HG02852 (cell line): Measurements from ENCODE around the gene RFWD3.

ENCODE experiments used
- ATAC-seq: cut with Tn5 transposase; IDR thresholded peaks from one replicate; pipeline ENCODE4 v1.9.1; 2021; ENCODE audit warnings: mild to moderate bottlenecking, moderate library complexity; ENCODE audit not compliant: unreplicated experiment

Gene RFWD3

DNA sequence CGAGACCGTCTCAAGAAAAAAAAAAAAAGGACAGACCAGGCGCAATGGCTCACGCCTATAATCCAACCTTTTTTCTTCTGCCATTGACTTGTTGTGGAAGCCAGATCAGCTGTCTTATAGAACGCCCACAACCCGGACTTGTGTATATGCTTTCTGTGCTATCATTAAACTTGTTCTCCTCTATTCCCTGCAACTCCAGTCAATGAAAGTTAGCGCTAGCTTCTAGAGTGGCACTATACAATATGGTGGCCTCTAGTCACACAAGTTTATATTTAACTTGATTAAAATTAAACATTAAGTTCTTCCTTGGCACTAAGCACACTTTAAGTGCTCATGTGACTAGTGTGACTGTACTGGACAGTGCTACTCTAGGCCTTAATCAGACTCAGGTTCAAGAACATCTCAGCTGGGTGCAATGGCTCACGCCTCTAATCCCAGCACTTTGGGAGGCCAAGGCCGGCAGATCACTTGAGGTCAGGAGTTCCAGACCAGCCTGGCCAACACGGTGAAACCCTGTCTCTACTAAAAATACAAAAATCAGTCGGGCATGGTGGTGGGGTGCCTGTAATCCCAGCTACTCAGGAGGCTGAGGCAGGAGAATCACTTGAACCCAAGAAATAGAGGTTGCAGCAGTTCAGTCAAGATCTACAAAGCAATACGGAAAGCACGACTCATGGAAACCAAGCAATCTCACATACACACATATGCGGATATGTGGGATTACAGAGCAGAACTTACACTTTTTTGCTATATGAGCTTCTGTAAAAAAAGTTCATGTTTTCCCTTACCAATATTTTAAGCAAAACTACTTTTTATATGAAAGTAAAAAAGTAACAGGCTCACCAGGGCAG, 41.0 kb downstream of the RFWD3 start:
- no peak for ATAC-seq

GRCh38 chr16:74623839-74624235, 42.8 kb downstream of the RFWD3 start:
- no peak for ATAC-seq

GRCh38 chr16:74623214-74623838, 43.4 kb downstream of the RFWD3 start:
- no peak for ATAC-seq

DNA sequence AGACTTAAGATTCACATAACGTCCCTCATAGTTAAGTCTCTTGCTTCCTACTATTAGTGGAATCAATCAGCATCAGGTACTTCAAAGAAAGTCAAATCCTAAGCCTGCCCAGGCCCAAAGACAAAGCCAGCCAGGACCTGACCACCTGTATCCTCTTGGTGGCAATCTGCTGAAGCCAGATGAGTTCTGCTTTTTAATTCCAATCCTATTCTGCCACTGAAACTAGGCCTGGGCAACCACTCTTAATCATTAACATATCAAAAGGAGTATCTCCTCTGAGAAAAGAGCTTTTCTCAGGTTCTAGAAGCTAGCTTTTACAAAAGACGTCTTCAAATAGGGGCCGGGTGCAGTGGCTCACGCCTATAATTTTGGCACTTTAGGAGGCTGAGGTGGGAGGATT, 44.7 kb downstream of the RFWD3 start:
- ATAC-seq, result no peak

DNA sequence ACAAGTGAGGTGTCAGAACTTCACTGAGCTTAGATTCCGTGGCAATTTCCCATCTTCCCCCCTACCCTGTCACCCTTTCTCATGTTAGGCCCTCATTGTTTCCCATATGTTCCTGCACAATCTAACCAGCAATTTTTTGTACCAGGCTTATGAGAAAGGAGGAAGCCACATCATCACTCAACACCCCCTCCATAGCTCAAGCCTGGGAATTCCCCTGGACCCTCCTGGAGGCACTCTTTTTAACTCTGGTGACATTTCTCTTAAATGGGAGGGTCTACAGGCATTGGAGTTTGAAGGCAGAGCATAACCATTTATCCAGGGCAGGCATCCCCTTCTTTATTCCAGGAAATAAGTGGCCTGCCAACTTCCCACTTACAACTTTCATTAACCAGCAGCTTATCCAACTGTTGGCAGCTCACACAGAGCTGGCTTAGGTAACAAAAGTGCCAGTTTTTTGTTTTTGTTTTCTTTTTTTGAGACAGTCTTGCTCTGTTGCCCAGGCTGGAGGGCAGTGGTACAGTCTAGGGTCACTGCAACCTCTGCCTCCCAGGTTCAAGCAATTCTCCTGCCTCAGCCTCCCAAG, 49.4 kb downstream of the RFWD3 start:
- no peak for ATAC-seq

- no peak for ATAC-seq
Observed at GRCh38 chr16:74611721-74612120, 55.0 kb downstream of the RFWD3 start.

- no peak for ATAC-seq
Observed at GRCh38 chr16:74608944-74609343, 57.7 kb downstream of the RFWD3 start.

GRCh38 chr16:74608381-74608780, 58.3 kb downstream of the RFWD3 start:
- ATAC-seq, result no peak

- ATAC-seq, result no peak
Observed at GRCh38 chr16:74607962-74608356, 58.7 kb downstream of the RFWD3 start.

- ATAC-seq, result peak; percentile 29
Observed at GRCh38 chr16:74607310-74607961, 59.2 kb downstream of the RFWD3 start.

- ATAC-seq, result peak; percentile 93
Observed at GRCh38 chr16:74606521-74607309, 60.0 kb downstream of the RFWD3 start, which contains the start of gene GLG1. GLG1 (minus strand) TSS chr16:74607114; CDS start chr16:74607094, 20 bp downstream.

DNA sequence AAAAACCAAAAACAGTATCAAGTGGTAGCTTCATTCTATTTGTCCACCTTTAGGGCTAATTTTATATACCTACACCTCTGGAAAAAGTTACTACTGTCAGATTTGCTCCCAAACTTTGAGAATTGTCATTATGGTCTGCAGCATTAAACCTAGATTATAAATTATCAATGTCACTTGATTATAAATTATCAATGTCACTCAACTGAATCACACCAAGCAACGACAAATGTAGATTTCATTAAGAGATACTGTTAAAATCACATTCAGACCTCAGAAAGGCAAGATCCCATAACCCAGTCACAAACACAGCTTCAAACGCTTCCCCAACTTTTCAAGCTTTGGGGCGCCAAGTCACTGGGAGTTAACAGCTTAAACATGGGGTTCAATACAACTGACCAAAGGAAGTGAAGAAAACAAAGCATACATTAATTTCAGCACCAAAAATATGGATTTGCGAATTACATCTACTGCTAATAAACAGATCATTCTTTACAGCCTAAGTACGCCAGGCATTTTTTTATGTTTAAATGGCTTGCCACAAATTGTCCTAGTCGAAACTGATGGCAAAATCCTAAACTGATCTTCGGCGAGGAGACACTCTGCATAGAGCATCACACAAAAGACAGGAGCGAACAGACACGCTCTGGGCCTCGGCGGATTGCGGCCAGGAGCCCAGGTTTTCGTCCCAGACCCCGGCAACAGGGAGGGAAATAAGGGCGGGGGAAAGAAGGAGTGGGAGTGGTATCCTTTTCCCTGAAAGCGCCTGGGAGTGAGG, 60.7 kb downstream of the RFWD3 start:
- ATAC-seq, result no peak

DNA sequence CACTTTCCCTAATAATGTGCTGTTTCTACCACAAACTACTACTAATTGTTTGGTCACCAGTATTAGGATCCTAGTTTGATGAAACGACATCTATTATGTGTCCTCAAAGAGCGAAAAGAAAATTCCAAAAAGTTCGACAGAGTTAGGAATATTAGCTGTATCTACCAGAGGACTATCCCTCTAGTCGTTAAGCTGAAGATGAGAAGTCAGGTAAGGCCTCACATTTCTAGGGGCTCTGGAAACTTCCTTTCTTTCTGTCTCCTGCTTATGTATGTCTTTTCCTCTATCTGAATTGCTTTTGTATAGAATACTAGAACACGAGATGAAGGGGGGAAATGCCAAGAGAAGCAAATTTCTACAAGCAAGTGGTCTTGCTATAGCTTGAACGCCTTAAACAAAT, 61.3 kb downstream of the RFWD3 start:
- no peak for ATAC-seq

- no peak for ATAC-seq
Observed at GRCh38 chr16:74603848-74604247, 62.8 kb downstream of the RFWD3 start.

GRCh38 chr16:74601126-74601871, 65.4 kb downstream of the RFWD3 start:
- ATAC-seq, result peak; percentile 79

- ATAC-seq, result no peak
Observed at GRCh38 chr16:74596586-74596985, 70.1 kb downstream of the RFWD3 start.

GRCh38 chr16:74592847-74593246, 73.8 kb downstream of the RFWD3 start:
- no peak for ATAC-seq

- no peak for ATAC-seq
Observed at GRCh38 chr16:74591876-74592650, 74.6 kb downstream of the RFWD3 start.
